ENCODE data around the gene PRRX2.
"Not testable (repeated sequence)": the region's sequence is repeated elsewhere in the genome, so short reads cannot be mapped to it uniquely, and the experiment has no call there.

Gene PRRX2

DNA sequence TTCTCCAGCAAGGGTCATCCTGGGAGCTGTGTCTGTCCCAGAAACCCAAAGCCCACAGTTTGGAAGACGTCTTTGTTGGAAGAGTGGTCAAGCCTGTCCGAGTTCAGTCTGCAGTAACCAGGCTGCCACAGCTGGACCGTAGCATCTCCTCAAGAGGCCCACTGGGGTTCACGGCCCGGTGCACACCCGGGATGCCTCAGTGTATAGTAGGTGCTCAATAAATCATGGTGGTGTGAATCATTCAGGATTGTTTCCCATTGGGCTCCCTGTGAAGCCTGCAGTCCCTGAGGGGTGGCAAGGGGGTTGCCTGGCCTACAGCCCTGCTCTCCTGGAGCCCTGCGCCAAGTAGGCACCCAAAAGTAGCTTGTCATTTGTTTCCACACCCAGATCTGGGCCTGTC, 10.3 kb upstream of the PRRX2 start:
- no peak for DNase-seq

- no peak for DNase-seq
These were observed 9.8 kb upstream of the PRRX2 start for GRCh38 chr9:129655696-129656095.

DNA sequence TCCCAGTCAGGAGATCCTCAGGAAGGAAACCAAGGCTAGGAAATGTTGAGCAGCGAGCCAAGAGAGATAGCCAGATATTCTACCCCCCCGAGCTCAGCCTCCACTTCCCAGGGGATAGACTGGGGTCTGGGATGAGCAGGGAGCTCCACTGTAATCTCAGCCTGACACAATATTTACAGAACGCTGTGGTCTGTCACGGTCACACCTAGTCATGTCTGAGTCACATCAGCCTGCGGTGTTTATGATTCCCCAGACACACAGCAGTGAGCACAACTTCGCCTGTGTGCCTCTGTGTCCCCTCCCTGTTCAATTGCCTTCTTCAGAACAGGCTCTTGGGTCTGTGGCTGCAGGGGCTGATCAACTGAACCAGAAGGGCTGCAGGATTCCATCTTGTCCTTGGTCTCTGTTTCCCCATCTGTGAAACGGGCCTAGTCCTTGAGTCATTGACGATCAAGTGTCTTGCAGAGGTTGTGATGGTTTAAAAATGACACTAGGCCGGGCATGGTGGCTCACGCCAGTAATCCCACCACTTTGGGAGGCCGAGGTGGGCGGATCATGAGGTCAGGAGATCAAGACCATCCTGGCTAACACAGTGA, 8.6 kb upstream of the PRRX2 start:
- DNase-seq = no peak

- no peak for DNase-seq
These were observed 4.4 kb upstream of the PRRX2 start for GRCh38 chr9:129661029-129661428.

- DNase-seq = not testable (repeated sequence)
These were observed 3.2 kb upstream of the PRRX2 start for GRCh38 chr9:129662239-129662638.

DNA sequence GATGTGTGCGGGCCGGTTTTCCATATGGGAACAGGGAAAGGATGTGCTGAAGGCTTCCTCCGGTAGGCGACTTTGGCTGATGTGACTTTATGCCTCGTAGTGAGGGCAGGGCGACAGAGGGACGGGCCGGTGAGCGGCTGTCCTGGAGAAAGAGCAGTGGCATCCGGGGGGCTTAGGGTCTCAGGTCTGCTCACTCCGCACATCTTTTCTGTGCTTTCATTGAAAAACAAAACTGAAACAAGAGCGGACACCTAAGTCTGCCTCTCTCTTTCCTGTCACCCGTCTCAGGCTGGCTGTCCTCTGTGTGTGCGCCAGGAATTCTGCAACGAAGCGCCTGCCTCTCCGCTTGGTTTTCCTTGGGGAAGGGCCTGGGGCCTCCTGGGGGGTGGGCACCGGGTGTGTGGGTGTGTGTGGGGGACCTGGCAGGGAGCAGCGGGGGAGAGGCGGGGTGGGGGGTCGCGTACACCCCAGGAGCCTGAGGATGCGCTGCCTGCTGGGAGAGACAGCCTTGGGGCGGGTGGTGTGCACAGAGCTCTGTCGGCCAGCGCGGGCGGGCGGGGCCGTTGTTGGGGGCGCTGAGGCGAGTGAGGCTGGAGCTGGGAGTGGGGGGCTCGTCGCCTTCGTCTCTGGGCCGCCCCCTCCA, 580 bp upstream of the PRRX2 start:
- no peak for DNase-seq

GRCh38 chr9:129665814-129666520, 520 bp downstream of the PRRX2 start:
- DNase-seq = no peak

- DNase-seq = no peak
These were observed 1.1 kb downstream of the PRRX2 start for GRCh38 chr9:129666575-129666974.

DNA sequence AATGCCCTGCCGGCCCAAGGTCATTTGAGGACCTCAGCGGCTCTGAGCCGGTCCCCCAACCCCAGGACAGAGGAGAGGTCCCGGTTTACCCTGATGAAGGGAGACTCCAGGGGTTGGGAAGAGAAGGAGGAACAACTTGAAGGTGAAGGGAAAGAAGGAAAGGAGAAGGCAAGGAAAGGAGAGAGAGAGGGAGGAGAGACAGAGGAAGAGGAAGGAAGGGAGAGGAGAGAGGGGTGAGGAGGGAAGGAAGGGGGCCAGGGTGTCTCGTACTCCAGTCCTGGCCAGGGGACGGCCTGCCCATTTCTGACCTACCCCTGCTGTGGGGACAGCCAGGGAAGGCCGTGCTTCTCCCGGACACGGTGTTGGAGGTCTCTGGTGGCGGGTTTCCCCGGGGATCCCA, 1.9 kb downstream of the PRRX2 start:
- DNase-seq = no peak

- DNase-seq = no peak
These were observed 2.4 kb downstream of the PRRX2 start for GRCh38 chr9:129667850-129668249.

DNA sequence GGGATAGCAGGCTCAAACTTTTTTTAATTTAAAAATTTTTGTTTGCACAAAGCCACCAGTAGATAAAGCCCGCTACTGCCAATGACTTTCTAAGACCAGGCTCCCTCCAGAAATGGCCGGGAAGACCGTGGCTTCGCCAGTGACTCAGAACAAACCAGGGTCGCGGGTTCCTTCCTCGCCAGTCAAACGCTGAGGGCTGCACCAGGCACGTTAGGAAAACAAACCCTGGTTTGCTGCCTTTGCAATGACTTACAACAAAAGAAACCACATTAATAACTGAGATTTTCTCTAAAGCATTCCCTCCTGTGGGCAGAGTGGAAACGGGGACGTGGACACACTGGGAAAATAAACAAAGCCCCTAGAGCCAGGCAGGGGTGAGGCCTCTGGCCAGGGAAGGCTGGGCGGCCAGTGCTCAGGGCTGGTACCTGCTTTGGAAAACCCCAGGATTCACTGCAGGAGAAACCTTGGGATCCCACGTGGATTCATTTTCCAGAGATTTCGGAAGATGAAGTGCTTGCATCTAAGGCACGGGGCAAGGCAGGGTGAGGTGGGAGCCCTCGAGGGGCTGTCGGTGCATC, 3.8 kb downstream of the PRRX2 start:
- no peak for DNase-seq

- no peak for DNase-seq
These were observed 4.5 kb downstream of the PRRX2 start for GRCh38 chr9:129669946-129670345.

DNA sequence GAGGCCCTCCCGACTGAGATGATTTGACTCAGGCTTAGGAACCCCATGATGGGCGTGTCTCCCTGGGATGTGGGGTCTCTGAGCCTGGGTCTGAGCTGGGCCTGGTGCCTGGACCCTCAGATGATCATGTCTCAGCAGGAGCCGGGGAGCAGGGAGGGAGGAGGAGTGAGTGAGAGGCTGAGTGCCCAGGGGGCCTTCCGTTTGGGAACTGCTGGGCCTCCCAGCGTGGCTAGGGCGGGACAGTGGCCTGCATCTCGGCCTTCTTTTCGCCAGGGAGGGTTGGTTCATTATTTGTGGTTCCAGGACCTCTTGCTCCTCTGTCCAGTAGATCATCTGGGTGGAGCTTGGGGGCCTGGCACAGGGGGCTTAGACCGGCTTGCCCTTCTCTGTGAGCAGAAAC, 5.6 kb downstream of the PRRX2 start:
- DNase-seq = no peak

DNA sequence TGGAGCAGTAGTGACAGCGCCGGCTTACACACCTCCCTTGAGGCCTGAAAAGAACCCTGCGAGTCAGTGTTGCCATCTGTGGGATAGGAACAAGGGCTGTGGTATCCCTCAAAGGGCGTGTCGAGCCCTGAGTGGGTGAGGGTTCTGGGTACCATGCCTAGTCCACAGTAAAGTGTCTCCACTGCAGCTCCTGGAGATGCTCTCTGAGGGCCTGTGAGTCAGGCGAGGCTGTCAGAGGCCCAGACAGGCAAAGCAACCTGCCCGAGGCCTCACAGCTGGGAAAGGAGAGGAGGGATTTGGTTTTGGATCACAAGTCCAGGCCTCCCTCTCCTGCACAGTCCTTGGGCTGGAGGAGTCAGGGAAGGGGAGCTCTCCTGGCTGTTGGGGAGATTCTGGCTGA, 6.1 kb downstream of the PRRX2 start:
- no peak for DNase-seq

GRCh38 chr9:129672702-129673101, 7.3 kb downstream of the PRRX2 start:
- DNase-seq = no peak

GRCh38 chr9:129673602-129674001, 8.2 kb downstream of the PRRX2 start:
- DNase-seq = no peak

GRCh38 chr9:129674229-129674628, 8.8 kb downstream of the PRRX2 start:
- DNase-seq = no peak

DNA sequence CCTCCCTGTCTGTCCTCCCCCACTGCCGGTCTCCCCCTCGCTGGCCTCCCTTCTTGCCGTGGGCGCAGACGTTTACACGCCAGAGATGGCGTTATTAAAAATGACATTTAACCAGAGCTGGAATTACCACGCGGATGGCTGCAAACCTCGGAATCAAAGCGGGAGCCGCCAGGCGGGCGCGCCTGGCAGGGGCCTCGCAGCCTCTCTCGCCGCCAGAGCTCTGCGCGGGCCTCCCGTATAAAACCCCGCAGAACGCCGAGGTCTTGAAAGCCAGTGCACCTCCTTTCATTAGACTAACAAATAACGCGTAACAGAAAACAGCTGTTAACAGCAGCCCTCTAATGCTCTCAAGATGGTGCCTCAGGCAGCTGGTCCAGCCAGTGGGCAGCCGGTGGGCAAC, 10.2 kb downstream of the PRRX2 start:
- no peak for DNase-seq

- no peak for DNase-seq
These were observed 10.8 kb downstream of the PRRX2 start for GRCh38 chr9:129676287-129676686.

- DNase-seq = no peak
These were observed 11.5 kb downstream of the PRRX2 start for GRCh38 chr9:129676975-129677374.

DNA sequence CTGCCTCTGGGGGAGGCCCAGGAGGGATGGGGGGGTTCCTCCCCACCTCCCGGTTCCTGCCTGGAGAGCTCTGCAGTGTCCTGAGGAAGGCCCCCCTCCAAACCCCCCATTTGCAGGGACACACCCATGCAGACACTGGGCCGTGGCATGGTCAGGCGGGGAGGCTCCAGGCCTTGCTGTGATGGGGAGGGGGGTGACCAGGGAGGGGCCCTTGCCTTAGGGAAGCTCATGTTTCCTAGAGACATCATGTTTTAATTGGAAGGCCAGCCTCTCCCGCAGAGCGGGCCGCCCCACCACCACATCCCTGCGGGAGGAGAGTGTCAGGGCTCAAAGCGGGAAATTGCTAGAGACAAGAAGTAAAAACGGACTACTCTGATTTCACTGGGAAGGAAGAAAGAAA, 12.0 kb downstream of the PRRX2 start:
- DNase-seq = no peak

DNA sequence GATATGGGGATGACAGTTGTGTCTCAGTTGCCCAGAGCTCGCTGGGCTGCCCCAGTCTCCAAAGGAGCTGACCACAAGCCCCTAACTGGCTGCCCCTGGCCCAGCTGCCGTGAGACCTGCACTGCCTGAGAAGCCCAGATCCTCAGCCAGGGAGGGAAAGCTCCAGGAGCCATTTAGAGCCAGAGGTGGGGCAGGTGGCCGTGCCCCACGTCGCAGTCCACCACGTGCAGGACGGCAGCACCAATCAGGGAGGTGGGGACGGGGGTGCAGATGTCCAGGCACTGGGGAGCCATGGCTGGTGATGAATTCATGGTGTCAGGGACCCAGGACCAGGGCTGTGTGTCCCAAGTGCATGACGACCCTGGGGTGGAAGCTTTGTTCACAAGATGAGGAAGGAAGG, 13.4 kb downstream of the PRRX2 start:
- no peak for DNase-seq

DNA sequence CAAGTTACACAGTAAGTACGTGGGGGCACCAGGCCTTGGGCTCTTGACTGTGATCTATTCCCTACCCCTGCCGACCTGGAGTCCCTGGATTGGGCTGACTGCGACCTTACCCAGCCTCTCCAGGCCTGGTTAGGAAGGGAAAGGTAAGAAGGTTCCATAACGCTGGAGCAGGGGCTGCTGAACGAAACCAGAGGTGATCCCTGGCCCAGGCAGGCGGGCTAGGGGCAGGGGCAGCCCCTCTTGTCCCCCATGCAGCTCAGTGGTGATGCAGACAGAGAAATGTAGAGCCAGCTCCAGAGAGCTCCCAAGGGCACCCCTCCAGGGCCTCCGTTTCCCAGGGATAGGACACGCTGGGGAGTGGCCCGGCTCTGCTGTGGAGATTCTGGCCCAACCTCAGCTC, 14.1 kb downstream of the PRRX2 start:
- DNase-seq = no peak

GRCh38 chr9:129681924-129682323, 16.5 kb downstream of the PRRX2 start:
- no peak for DNase-seq

Data from effector CD8-positive, alpha-beta T cell (primary cell).